CD14-positive monocyte (primary cell): Measurements from ENCODE around the gene MET. TPM values are rescaled to one million over a fixed set of nuclear protein-coding genes. Genes with fewer than 3 reads are reported as not detected.

Source experiments
- DNase-seq, 3 donors: peaks; one replicate each; pipeline ENCODE4 v3.0.0-alpha.2; 2011 to 2022
- H2AFZ ChIP-seq: 2 replicates; pipeline ENCODE4 v1.6.0; 2012; ENCODE audit warnings: mild to moderate bottlenecking, low read depth, low read length, inconsistent platforms; ENCODE audit not compliant: insufficient read depth, poor library complexity, severe bottlenecking
- H3K27ac ChIP-seq, 2 donors: 1 replicate in 1 of 2; 2 replicates in 1 of 2; pipeline ENCODE4 v1.5.1; 2012 to 2013; ENCODE audit warnings: low read length in 2 of 2, control low read depth in 1 of 2, inconsistent platforms in 1 of 2, low read depth in 1 of 2, mild to moderate bottlenecking in 1 of 2
- H3K27me3 ChIP-seq, 2 donors: one replicate each; pipeline versions ENCODE4 v1.6.0 to v1.6.1; 2011 to 2013; ENCODE audit warnings: low read length in 2 of 2; ENCODE audit not compliant: control insufficient read depth in 2 of 2, insufficient read depth in 2 of 2
- H3K36me3 ChIP-seq, 2 donors: replicated peaks in 1 of 2; 1 replicate in 1 of 2; 2 replicates in 1 of 2; pipeline versions ENCODE4 v1.5.1 to v1.6.1; 2012 to 2013; ENCODE audit warnings: low read length in 2 of 2, control low read depth in 1 of 2, inconsistent platforms in 1 of 2, mild to moderate bottlenecking in 1 of 2; ENCODE audit not compliant: insufficient read depth in 2 of 2, control insufficient read depth in 1 of 2
- H3K4me1 ChIP-seq, 2 donors: 1 replicate in 1 of 2; 2 replicates in 1 of 2; pipeline versions ENCODE4 v1.5.1 to v1.6.1; 2012 to 2013; ENCODE audit warnings: low read length in 2 of 2, control low read depth in 1 of 2, inconsistent platforms in 1 of 2, mild to moderate bottlenecking in 1 of 2, moderate library complexity in 1 of 2; ENCODE audit not compliant: insufficient read depth in 2 of 2, control insufficient read depth in 1 of 2
- H3K4me2 ChIP-seq: replicated peaks from 2 replicates; pipeline ENCODE3; 2012; ENCODE audit warnings: low read length, moderate library complexity, mild to moderate bottlenecking; ENCODE audit not compliant: poor library complexity, severe bottlenecking; ENCODE audit errors: extremely low read depth
- H3K4me3 ChIP-seq, 3 experiments: fragments of 200-600 bp in 1 of 3; sonication (generic) in 1 of 3; replicated peaks in 1 of 3; 1 replicate in 2 of 3; 2 replicates in 1 of 3; pipeline ENCODE4 v1.5.1; 2011 to 2013; ENCODE audit warnings: low read length in 3 of 3, mild to moderate bottlenecking in 3 of 3, control low read depth in 2 of 3, low read depth in 2 of 3, inconsistent platforms in 1 of 3, moderate library complexity in 1 of 3
- H3K79me2 ChIP-seq: 2 replicates; pipeline ENCODE4 v1.6.0; 2012; ENCODE audit warnings: mild to moderate bottlenecking, control low read depth, inconsistent platforms, low read length, moderate library complexity; ENCODE audit not compliant: insufficient read depth
- H3K9ac ChIP-seq: 2 replicates; pipeline ENCODE4 v1.6.0; 2017; ENCODE audit warnings: low read length, mild to moderate bottlenecking; ENCODE audit not compliant: insufficient read depth, poor library complexity, severe bottlenecking
- H3K9me3 ChIP-seq, 2 donors: replicated peaks in 1 of 2; 1 replicate in 1 of 2; 2 replicates in 1 of 2; pipeline versions ENCODE4 v1.5.1 to v1.6.1; 2012 to 2013; ENCODE audit warnings: low read length in 2 of 2, control low read depth in 1 of 2; ENCODE audit not compliant: control insufficient read depth in 1 of 2, insufficient read depth in 1 of 2
- H4K20me1 ChIP-seq: 2 replicates; pipeline ENCODE4 v1.6.0; 2012; ENCODE audit warnings: mild to moderate bottlenecking, low read length, control low read depth, moderate library complexity; ENCODE audit not compliant: insufficient read depth
- H3K27ac Mint-ChIP-seq, 7 donors: one replicate each; pipeline ENCODE4 v1.8.0; 2020; ENCODE audit warnings: mild to moderate bottlenecking in 7 of 7, mixed read lengths in 7 of 7, moderate library complexity in 6 of 7, inconsistent platforms in 2 of 7
- H3K27me3 Mint-ChIP-seq, 3 donors: one replicate each; pipeline ENCODE4 v1.8.0; 2021 to 2022; ENCODE audit warnings: low read depth in 3 of 3, mild to moderate bottlenecking in 3 of 3, mixed read lengths in 3 of 3, moderate library complexity in 3 of 3, inconsistent platforms in 1 of 3
- H3K36me3 Mint-ChIP-seq, 2 donors: one replicate each; pipeline ENCODE4 v1.8.0; 2020; ENCODE audit warnings: mixed read lengths in 2 of 2, inconsistent platforms in 1 of 2, mild to moderate bottlenecking in 1 of 2
- H3K4me1 Mint-ChIP-seq: one replicate; pipeline ENCODE4 v1.8.0; 2020; ENCODE audit warnings: mild to moderate bottlenecking, mixed read lengths
- H3K4me3 Mint-ChIP-seq, 2 donors: one replicate each; pipeline ENCODE4 v1.8.0; 2020; ENCODE audit warnings: mild to moderate bottlenecking in 2 of 2, mixed read lengths in 2 of 2, moderate library complexity in 1 of 2
- H3K9me3 Mint-ChIP-seq, 7 donors: one replicate each; pipeline ENCODE4 v1.8.0; 2020 to 2022; ENCODE audit warnings: mixed read lengths in 7 of 7, mild to moderate bottlenecking in 6 of 7, moderate library complexity in 6 of 7, inconsistent platforms in 2 of 7
- CTCF ChIP-seq: fragments of 200-600 bp; IDR thresholded peaks from one replicate; pipeline ENCODE4 v1.8.0; 2022; ENCODE audit warnings: antibody characterized with exemption, mild to moderate bottlenecking
- WGBS: methylation state at CpG from one replicate; pipeline ENCODE4 v1.1.5; 2013; ENCODE audit warnings: missing lambda C conversion rate; ENCODE audit not compliant: insufficient coverage; 5-methylcytosine and 5-hydroxymethylcytosine counted together
- intact Hi-C, 2 donors: fragments of 100-400 bp; cut with micrococcal nuclease; formaldehyde crosslinking; loops; one replicate each; pipeline versions ENCODE4 v1.15.0 to v1.15.1; 2023
- polyA plus RNA-seq, 3 donors: library from polyadenylated mRNA; depleted of rRNA in 1 of 3; unstranded in 2 of 3; stranded (reverse) in 1 of 3; fragments of 300-500 nt in 2 of 3; fragments of >200 nt in 1 of 3; fragmentation: Illumina TruSeq in 2 of 3; gene quantifications; 1 replicate in 2 of 3; 2 replicates in 1 of 3; pipeline ENCODE4 v1.2.3, GENCODE V29; 2012 to 2021

The MET gene
- polyA plus RNA-seq, 3 donors = not detected

- DNase-seq = no peak
- H3K4me3 Mint-ChIP-seq = no peak overlapping the region
- Histone ChIP-seq H3K9me3 (no peaks in the 10 kb centered on the region), H3K36me3 (no peaks in the 10 kb centered on the region), H3K4me1 (no peaks in the 10 kb centered on the region), H3K27ac (no peak overlapping the region), H3K9ac (no peak overlapping the region), H3K27me3 (no peaks in the 10 kb centered on the region), H3K4me3 (no peak overlapping the region), H2AFZ (no peak overlapping the region), H3K4me2 (no peak overlapping the region), H3K79me2 (no peaks in the 10 kb centered on the region), H4K20me1 (no peaks in the 10 kb centered on the region)
- peaks cover 0 to 3% (median 1%) of the 10 kb centered on the region in 3 donors for H3K27me3 Mint-ChIP-seq
- no peak overlapping the region for H3K27ac Mint-ChIP-seq
- H3K4me1 Mint-ChIP-seq = peaks cover 9% of the 10 kb centered on the region
- H3K36me3 Mint-ChIP-seq = no peaks in the 10 kb centered on the region
- no peak for TF ChIP-seq CTCF
- intact Hi-C loops = no loop called here
- WGBS = 100% methylated on average over 2 of the region's 6 CpGs
- H3K9me3 Mint-ChIP-seq = no peaks in the 10 kb centered on the region
These were observed 62.7 kb downstream of the MET start for GRCh38 chr7:116734710-116735109.

- no peak for TF ChIP-seq CTCF
- intact Hi-C loops = no loop called here
- no peak overlapping the region for H3K9ac ChIP-seq
- H3K9me3 Mint-ChIP-seq = no peaks in the 10 kb centered on the region
- DNase-seq = no peak
- no peaks in the 10 kb centered on the region for H3K36me3 ChIP-seq
- H3K4me1 ChIP-seq = no peaks in the 10 kb centered on the region
- peaks cover 9% of the 10 kb centered on the region for H3K4me1 Mint-ChIP-seq
- WGBS = 100% methylated on average over 4 of the region's 8 CpGs
- no peak overlapping the region for H3K4me3 Mint-ChIP-seq
- H3K27me3 ChIP-seq = no peaks in the 10 kb centered on the region
- H2AFZ ChIP-seq = no peak overlapping the region
- no peaks in the 10 kb centered on the region for H3K27me3 Mint-ChIP-seq
- no peaks in the 10 kb centered on the region for H3K9me3 ChIP-seq
- H3K79me2 ChIP-seq = no peaks in the 10 kb centered on the region
- H3K27ac ChIP-seq = no peak overlapping the region
- no peak overlapping the region for H3K4me2 ChIP-seq
- H4K20me1 ChIP-seq = no peaks in the 10 kb centered on the region
- H3K4me3 ChIP-seq = no peak overlapping the region
- no peak overlapping the region for H3K27ac Mint-ChIP-seq
- H3K36me3 Mint-ChIP-seq = no peaks in the 10 kb centered on the region
These were observed 65.1 kb downstream of the MET start for GRCh38 chr7:116736927-116737715.
